HG03378 (cell line): ENCODE data around the gene DNASE1L1.

Source experiments
- ATAC-seq: cut with Tn5 transposase; IDR thresholded peaks from one replicate; pipeline ENCODE4 v1.9.1; 2021; ENCODE audit warnings: mild to moderate bottlenecking, moderate library complexity; ENCODE audit not compliant: unreplicated experiment

Gene DNASE1L1

GRCh38 chrX:154436983-154437752 is 28.1 kb upstream of the DNASE1L1 start, which contains the start of gene GDI1:
GDI1 (plus strand) TSS chrX:154437154; CDS start chrX:154437255, 101 bp downstream.
- ATAC-seq, result no peak

DNA sequence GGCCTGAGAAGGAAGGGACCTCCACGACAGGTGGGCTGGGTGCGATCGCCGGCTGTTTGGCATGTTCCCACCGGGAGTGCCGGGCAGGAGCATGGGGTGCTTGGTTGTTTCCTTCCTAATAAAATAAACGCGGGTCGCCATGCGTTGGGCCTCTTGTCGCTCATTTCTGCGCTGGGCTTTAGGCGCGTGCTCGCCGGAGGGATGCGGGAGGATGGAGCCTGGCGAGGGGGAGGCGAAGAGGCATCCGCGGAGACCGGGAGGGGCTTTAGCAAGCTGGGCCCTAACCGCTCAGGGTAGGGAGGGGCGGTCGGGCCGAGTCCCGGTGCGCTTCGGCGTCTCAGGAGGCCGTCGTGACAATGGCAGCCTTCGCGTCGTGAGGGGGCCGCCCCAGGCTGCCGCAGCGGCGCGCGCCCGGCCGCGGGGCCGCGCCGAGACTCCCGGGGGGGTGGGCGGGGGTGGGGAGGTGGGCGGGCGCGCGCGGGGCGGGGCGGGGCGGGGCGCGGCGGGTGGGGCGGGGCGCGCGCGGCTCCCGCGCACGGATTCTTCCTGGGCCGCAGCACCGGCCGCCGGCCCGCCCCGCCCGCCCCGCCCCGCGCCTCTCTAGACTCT is 27.4 kb upstream of the DNASE1L1 start:
- ATAC-seq, result no peak

DNA sequence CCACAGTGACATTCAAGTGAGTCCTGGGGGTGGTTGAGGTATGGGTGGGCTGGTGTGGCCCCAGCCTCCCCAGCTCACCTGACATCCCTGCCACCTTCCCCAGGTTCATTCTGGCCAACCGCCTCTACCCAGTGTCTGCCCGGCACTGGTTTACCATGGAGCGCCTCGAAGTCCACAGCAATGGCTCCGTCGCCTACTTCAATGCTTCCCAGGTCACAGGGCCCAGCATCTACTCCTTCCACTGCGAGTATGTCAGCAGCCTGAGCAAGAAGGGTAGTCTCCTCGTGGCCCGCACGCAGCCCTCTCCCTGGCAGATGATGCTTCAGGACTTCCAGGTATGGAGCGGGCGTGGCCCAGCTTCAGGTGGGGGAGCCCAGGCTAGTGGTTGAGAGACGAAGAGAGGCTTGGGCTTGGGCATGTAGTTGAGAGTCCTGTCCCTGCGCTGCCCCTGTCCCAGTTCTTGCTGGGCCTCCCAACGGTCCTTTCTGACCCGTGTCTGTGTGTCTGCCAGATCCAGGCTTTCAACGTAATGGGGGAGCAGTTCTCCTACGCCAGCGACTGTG is 26.2 kb upstream of the DNASE1L1 start:
- ATAC-seq, result no peak

- no peak for ATAC-seq
These were observed 25.5 kb upstream of the DNASE1L1 start for GRCh38 chrX:154434394-154435168.

GRCh38 chrX:154433605-154434004 is 24.6 kb upstream of the DNASE1L1 start:
- ATAC-seq, result no peak

DNA sequence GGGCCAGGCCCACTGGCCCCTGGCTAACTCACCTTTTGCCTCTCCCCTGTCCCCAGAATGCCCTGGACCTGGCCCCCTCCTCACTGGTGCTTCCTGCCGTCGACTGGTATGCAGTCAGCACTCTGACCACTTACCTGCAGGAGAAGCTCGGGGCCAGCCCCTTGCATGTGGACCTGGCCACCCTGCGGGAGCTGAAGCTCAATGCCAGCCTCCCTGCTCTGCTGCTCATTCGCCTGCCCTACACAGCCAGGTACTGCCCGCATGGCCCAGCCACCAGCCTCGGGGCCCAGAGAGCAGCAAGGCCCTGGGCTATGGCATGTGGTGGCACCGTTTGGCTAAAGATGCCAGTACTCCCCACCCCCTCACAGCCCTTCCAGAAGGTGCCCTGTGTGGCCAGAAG is 23.2 kb upstream of the DNASE1L1 start:
- no peak for ATAC-seq

GRCh38 chrX:154431341-154431740 is 22.3 kb upstream of the DNASE1L1 start:
- ATAC-seq, result no peak

DNA sequence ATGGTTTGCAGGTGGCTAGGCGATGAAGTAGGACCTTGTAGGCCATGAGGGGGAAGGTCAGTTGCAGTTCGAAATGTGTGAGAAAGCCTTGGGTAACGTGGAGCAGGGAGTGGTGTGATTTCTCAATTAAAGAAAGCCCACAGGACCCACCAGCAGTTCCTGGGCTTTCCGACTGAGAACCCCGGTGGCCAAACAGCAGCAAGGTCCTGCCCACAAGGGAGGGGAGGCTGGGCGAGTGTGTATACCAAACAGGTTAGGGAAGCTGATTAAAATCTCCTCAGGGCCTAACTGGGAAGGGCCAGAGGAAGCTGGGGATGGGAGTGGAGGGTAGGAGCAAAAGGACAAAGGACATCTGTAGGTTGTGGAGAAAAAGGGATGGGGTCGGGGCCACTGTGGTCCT is 21.9 kb upstream of the DNASE1L1 start:
- ATAC-seq, result no peak

DNA sequence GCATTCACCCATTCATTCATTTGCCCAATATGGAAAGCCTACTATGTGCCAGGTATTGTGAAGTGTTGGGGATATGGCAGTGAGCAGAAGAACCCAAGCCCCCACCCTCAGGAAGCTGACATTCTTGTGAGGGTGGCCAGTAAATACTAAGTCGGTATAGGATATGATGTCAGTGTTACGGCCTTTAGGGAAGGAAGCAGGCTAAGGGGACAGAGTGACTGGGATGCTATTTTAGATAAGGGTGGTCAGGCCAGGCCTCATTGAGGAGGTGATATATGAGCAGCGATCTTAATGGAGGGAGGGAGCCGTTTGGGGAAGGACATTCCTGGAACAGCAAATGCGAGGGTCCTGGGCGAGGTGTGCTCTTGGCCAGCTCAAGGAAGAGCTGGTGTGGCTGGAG is 21.4 kb upstream of the DNASE1L1 start:
- no peak for ATAC-seq

- ATAC-seq, result no peak
These were observed 20.7 kb upstream of the DNASE1L1 start for GRCh38 chrX:154429711-154430110.

DNA sequence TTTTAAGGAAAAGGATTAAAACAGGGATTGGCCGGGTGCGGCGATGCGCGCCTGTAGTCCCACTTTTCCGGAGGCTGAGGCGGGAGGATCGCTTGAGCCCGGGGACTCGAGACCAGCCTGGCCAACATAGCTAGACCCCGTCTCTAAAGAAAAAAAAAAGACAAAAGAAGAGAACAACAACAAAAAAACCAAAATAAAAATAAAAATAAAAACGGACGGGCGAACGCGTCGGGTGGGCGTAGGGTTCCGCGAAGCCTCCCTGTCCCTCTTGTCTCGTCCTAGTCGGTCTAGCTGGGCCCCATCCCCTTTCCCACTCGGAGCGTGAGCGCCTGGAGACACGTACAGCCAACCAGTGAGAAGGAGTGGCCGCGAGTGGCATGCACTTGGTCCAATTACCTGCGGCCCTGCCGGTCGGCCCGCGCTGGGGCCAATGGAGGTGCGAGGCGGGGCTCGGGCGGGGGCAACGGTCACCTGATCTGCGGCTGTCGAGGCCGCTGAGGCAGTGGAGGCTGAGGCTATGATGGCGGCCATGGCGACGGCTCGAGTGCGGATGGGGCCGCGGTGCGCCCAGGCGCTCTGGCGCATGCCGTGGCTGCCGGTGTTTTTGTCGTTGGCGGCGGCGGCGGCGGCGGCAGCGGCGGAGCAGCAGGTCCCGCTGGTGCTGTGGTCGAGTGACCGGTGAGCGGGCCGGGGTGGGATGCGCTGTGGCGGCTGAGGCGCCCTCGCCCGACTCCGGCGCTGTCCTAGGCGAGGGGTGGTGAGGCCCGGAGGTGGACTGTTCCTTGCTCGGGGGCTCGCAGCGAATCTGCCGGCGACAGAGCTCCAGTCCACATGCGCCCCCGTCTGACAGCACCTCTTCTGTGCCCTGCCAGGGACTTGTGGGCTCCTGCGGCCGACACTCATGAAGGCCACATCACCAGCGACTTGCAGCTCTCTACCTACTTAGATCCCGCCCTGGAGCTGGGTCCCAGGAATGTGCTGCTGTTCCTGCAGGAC is 19.4 kb upstream of the DNASE1L1 start, which contains the start of gene ATP6AP1:
Gene ATP6AP1, plus strand, starts transcription at position 502 of the 996 bp plus-strand sequence. Its CDS starts 16 bp downstream, at position 518.
- peak; percentile 78 for ATAC-seq

DNA sequence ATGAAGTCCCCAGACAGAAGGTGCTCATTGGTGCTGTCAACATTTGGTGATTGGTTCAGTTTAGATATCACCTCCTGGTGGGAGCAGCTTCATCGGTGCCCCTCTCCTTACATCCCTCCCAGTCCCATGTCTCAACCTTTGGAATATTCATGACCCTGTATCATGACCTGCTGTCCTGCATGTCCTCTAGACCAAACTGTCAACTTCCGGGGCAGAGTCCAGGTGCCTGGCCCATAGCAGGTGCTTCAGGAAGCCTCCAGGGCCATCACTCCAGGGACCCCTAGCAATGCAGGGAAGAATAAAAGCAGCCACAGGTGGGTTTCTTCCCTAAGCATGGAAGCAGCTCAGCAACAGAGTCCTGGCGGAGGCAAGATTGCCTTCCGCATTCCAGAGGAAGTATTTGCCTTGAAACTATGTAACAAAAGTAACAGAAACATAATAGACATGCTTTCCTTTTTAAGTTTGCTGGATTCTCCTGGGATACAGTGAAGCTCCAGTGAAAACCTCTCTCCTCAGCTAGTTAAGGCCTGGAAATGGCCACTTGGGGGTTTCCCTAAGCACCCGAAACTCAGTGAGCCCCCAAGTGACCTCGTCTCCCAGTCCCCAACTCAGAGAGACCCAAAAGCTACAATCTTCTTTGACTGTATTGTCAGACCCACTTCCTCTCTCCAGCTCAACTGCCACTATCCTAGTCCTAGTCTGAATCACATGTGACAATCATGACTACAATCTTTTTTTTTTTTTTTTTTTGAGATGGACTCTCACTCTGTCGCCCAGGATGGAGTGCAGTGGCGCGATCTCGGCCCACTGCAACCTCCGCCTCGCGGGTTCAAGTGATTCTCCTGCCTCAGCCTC is 18.1 kb upstream of the DNASE1L1 start:
- ATAC-seq, result no peak

- ATAC-seq, result no peak
These were observed 11.3 kb upstream of the DNASE1L1 start for GRCh38 chrX:154420402-154420756.

GRCh38 chrX:154419688-154420401 is 10.8 kb upstream of the DNASE1L1 start:
- ATAC-seq, result no peak

- no peak for ATAC-seq
These were observed 10.1 kb upstream of the DNASE1L1 start for GRCh38 chrX:154419189-154419588.

- ATAC-seq, result no peak
These were observed 8.1 kb upstream of the DNASE1L1 start for GRCh38 chrX:154417157-154417556.

GRCh38 chrX:154413142-154413541 is 4.1 kb upstream of the DNASE1L1 start:
- no peak for ATAC-seq

GRCh38 chrX:154412468-154412867 is 3.4 kb upstream of the DNASE1L1 start:
- ATAC-seq, result no peak

DNA sequence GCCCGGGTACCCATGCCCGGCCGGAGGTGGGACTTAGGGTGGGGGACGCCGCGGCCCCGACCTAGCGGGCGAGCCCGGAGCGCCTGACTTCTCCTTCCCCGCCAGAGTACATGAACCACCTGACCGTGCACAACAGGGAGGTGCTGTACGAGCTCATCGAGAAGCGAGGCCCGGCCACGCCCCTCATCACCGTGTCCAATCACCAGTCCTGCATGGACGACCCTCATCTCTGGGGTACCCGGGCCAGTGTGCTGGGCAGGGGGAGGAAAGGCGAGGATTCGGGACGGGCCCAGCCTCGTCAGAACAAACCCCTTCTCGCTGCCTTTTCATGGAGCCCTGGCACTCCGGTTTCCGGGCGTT is 2.9 kb upstream of the DNASE1L1 start:
- ATAC-seq, result no peak
